NCI-H524 (cell line): ENCODE data around the gene OR10H5.
"Not testable (repeated sequence)": the region's sequence is repeated elsewhere in the genome, so short reads cannot be mapped to it uniquely, and the experiment has no call there.

Experiments
- DNase-seq, 2 experiments: peaks; one replicate each; lab custom pipeline; 2025; lab: John Stamatoyannopoulos, UW

OR10H5 gene

DNA sequence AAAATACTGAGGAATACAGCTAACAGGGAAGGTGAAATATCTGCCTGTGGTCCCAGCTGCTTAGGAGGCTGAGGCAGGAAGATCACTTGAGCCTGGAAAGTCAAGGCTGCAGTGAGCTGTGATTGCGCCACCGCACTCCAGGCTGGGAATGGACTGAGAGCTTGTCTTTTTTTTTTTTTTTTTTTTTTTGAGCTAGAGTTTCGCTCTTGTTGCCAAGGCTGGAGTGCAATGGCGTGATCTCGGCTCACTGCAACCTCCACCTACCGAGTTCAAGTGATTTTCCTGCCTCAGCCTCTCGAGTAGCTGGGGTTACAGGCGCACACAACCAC, 56.4 kb downstream of the OR10H5 start:
- DNase-seq, result not testable (repeated sequence)

DNA sequence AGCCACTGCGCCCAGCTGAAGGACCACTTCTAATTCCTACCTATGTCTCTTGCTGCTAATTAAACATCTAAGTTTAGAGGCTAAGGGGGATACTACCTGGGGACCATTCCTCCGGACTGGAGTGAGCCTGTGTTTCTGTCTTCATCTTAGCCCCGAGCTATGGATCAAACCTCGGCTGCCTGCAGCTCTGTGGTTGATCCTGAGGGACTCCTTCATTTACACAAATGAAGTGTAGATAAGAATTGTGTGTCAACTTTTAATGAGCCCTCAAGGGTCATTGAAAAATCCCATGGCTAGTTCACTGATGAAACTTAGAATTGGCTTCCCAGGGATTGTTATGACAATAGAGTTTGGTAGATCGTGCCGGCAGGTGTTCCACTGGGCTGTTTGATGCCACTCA, 59.5 kb downstream of the OR10H5 start:
- DNase-seq, result no peak

DNA sequence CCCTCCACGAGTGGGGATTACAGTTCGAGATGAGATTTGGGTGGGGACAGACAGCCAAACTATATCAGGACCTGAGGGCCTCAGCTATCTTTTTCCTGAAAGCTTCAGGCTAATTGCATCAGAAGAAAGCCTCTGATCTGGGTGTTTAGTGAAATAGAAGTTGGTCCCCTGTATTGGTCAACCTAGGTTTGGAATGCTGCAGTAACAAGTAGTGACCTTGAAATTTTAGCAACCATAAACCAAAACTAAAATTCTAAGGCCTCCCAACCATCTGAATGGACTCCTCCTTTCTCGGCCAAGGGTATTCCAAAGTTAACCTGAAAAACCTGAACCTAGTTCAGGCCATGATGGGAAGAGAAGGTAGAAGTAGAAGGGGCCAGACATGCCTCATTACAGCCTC, 62.9 kb downstream of the OR10H5 start:
- DNase-seq, result no peak
